Caco-2 (cell line): ENCODE measurements around the gene HDAC9. TPM values are rescaled to one million over a fixed set of nuclear protein-coding genes. Genes with fewer than 3 reads are reported as not detected.
A peak's percentile ranks its signal among the peaks of the same experiment; 100 is the strongest.

ENCODE experiments used
- BruUV-seq: library from RNA; stranded (reverse); fragments of 400-500 nt; replicated peaks from 2 replicates; lab custom pipeline; 2021; lab: Mats Ljungman, UMichigan
- CTCF ChIA-PET: fragments of 300-600 bp; sonication (Branson Sonifier 250); formaldehyde crosslinking; loops from one replicate; lab custom pipeline; 2022; ENCODE audit warnings: antibody characterized with exemption; lab: Charles Lee
- POLR2A ChIA-PET: fragments of 300-600 bp; sonication (Branson Sonifier 250); formaldehyde crosslinking; loops from one replicate; lab custom pipeline; 2022; ENCODE audit warnings: antibody characterized with exemption; lab: Charles Lee
- DNase-seq, 2 experiments: peaks; one replicate each; pipeline versions ENCODE4 v3.0.0 to v3.0.0-alpha.2; 2020 to 2022
- H3K27me3 ChIP-seq: replicated peaks from 2 replicates; pipeline ENCODE4 v1.6.0; 2011; ENCODE audit warnings: low read length; ENCODE audit not compliant: control insufficient read depth, insufficient read depth
- H3K36me3 ChIP-seq: 2 replicates; pipeline ENCODE4 v1.5.1; 2011; ENCODE audit warnings: low read length; ENCODE audit not compliant: control insufficient read depth, insufficient read depth
- H3K4me1 ChIP-seq: fragments of 250-450 bp; sonication (Bioruptor Pico); 2 replicates; pipeline ENCODE4 v1.5.1; 2020; ENCODE audit warnings: mild to moderate bottlenecking
- H3K4me3 ChIP-seq: 2 replicates; pipeline ENCODE4 v1.5.1; 2011; ENCODE audit warnings: low read depth, mild to moderate bottlenecking, control low read depth, low read length
- H3K9me3 ChIP-seq: fragments of 250-450 bp; sonication (Bioruptor Pico); 2 replicates; pipeline ENCODE4 v1.5.1; 2020; ENCODE audit warnings: mild to moderate bottlenecking, moderate library complexity
- H3K27ac Mint-ChIP-seq: one replicate; pipeline ENCODE4 v1.8.0; 2022; ENCODE audit warnings: mixed read lengths; ENCODE audit not compliant: unreplicated experiment
- H3K27me3 Mint-ChIP-seq: one replicate; pipeline ENCODE4 v1.8.0; 2022; ENCODE audit warnings: mixed read lengths; ENCODE audit not compliant: insufficient read depth, unreplicated experiment
- H3K36me3 Mint-ChIP-seq: one replicate; pipeline ENCODE4 v1.8.0; 2022; ENCODE audit warnings: mild to moderate bottlenecking, mixed read lengths; ENCODE audit not compliant: insufficient read depth, unreplicated experiment
- H3K4me1 Mint-ChIP-seq: one replicate; pipeline ENCODE4 v1.8.0; 2022; ENCODE audit warnings: low read depth, mixed read lengths; ENCODE audit not compliant: unreplicated experiment
- H3K4me3 Mint-ChIP-seq: one replicate; pipeline ENCODE4 v1.8.0; 2022; ENCODE audit warnings: mild to moderate bottlenecking, moderate library complexity, mixed read lengths; ENCODE audit not compliant: unreplicated experiment
- H3K9me3 Mint-ChIP-seq: one replicate; pipeline ENCODE4 v1.8.0; 2022; ENCODE audit warnings: mixed read lengths; ENCODE audit not compliant: unreplicated experiment
- CTCF ChIP-seq, 2 experiments: fragments of 200-600 bp in 1 of 2; IDR thresholded peaks; 1 replicate in 1 of 2; 2 replicates in 1 of 2; pipeline versions ENCODE4 v1.5.1 to v1.8.0; 2011 to 2022; ENCODE audit warnings: antibody characterized with exemption in 1 of 2, control low read depth in 1 of 2, inconsistent platforms in 1 of 2, low read depth in 1 of 2, low read length in 1 of 2, mild to moderate bottlenecking in 1 of 2, moderate library complexity in 1 of 2; ENCODE audit not compliant: insufficient read depth in 1 of 2, severe bottlenecking in 1 of 2, unreplicated experiment in 1 of 2
- intact Hi-C: fragments of 100-400 bp; cut with micrococcal nuclease; formaldehyde crosslinking; loops from one replicate; pipeline ENCODE4 v1.10.0; 2022; ENCODE audit not compliant: unreplicated experiment
- total RNA-seq: library from RNA; stranded (reverse); gene quantifications from 2 replicates; pipeline ENCODE4 v1.2.3, GENCODE V29; 2022

Gene HDAC9
- total RNA-seq, 1 experiment from 2014 or later = 0.27 TPM

- Histone ChIP-seq H3K36me3 (no peaks in the 10 kb centered on the region), H3K27me3 (no peaks in the 10 kb centered on the region), H3K9me3 (no peaks in the 10 kb centered on the region), H3K4me1 (peaks cover 6% of the 10 kb centered on the region; the same call in 1 of the 2 replicates), H3K4me3 (no peak overlapping the region)
- peaks cover 1% of the 10 kb centered on the region for H3K27me3 Mint-ChIP-seq
- intact Hi-C loops = no loop called here
- no peaks in the 10 kb centered on the region for H3K36me3 Mint-ChIP-seq
- BruUV-seq = no TSS peak
- CTCF ChIA-PET = no interaction called here
- no peak for TF ChIP-seq CTCF (IDR thresholded peaks at IDR 0.05; ENCODE audit: insufficient read depth in 1 of 2, low read depth in 1 of 2, low read length in 1 of 2, severe bottlenecking in 1 of 2, unreplicated experiment in 1 of 2)
- no peak overlapping the region for H3K4me3 Mint-ChIP-seq
- no peak overlapping the region for H3K27ac Mint-ChIP-seq
- no peak for DNase-seq
- POLR2A ChIA-PET = no interaction called here
- no peaks in the 10 kb centered on the region for H3K9me3 Mint-ChIP-seq
- H3K4me1 Mint-ChIP-seq = peaks cover 15% of the 10 kb centered on the region
Observed at GRCh38 chr7:18505870-18506460, 10.4 kb downstream of the HDAC9 start.

GRCh38 chr7:18508443-18509427 is 13.2 kb downstream of the HDAC9 start:
- CTCF ChIA-PET = no interaction called here
- H3K27me3 Mint-ChIP-seq = no peaks in the 10 kb centered on the region
- H3K27me3 ChIP-seq = no peaks in the 10 kb centered on the region
- no TSS peak for BruUV-seq
- peaks cover 6% of the 10 kb centered on the region; the same call in 1 of the 2 replicates for H3K4me1 ChIP-seq
- no peak for TF ChIP-seq CTCF (IDR thresholded peaks at IDR 0.05; ENCODE audit: insufficient read depth in 1 of 2, low read depth in 1 of 2, low read length in 1 of 2, severe bottlenecking in 1 of 2, unreplicated experiment in 1 of 2)
- H3K4me3 ChIP-seq = peak overlapping the region; percentile 5; the same call in 1 of the 2 replicates
- H3K9me3 ChIP-seq = no peaks in the 10 kb centered on the region
- H3K9me3 Mint-ChIP-seq = no peaks in the 10 kb centered on the region
- H3K27ac Mint-ChIP-seq = peak overlapping the region; percentile 14
- H3K4me3 Mint-ChIP-seq = peak overlapping the region; percentile 60
- POLR2A ChIA-PET = no interaction called here
- peak in 1 of 2 experiments; percentile 23 for DNase-seq
- peaks cover 15% of the 10 kb centered on the region for H3K4me1 Mint-ChIP-seq
- H3K36me3 Mint-ChIP-seq = no peaks in the 10 kb centered on the region
- intact Hi-C loops = no loop called here
- H3K36me3 ChIP-seq = no peaks in the 10 kb centered on the region

- Histone ChIP-seq H3K4me1 (peaks cover 6% of the 10 kb centered on the region; the same call in 1 of the 2 replicates), H3K9me3 (no peaks in the 10 kb centered on the region), H3K27me3 (no peaks in the 10 kb centered on the region), H3K4me3 (no peak overlapping the region), H3K36me3 (no peaks in the 10 kb centered on the region)
- Mint-ChIP-seq H3K27ac (peak overlapping the region; percentile 14), H3K9me3 (no peaks in the 10 kb centered on the region), H3K4me1 (peaks cover 15% of the 10 kb centered on the region), H3K4me3 (peak overlapping the region; percentile 60), H3K27me3 (no peaks in the 10 kb centered on the region), H3K36me3 (no peaks in the 10 kb centered on the region)
- intact Hi-C loops = no loop called here
- ChIA-PET POLR2A (no interaction called here), CTCF (no interaction called here)
- TF ChIP-seq CTCF (IDR thresholded peaks at IDR 0.05; ENCODE audit: insufficient read depth in 1 of 2, low read depth in 1 of 2, low read length in 1 of 2, severe bottlenecking in 1 of 2, unreplicated experiment in 1 of 2) = no peak
- TSS peak; percentile 76 for BruUV-seq
- DNase-seq = no peak
Observed at GRCh38 chr7:18509481-18509880, 13.9 kb downstream of the HDAC9 start.
